NB4 (cell line): ENCODE measurements around the gene LRRC7.

Experiments used
- POLR2A ChIP-seq: IDR thresholded peaks from 2 replicates; pipeline ENCODE4 v1.6.1; 2011; ENCODE audit warnings: mild to moderate bottlenecking; ENCODE audit not compliant: insufficient read length; ENCODE audit errors: extremely low read depth
- TF ChIP-seq, protein P1 (sequence below): IDR thresholded peaks from one replicate; pipeline ENCODE4 v1.5.1; 2012; ENCODE audit warnings: low read depth, low read length
- TF ChIP-seq, protein P2 (sequence below): IDR thresholded peaks from 2 replicates; pipeline ENCODE4 v1.6.1; 2011; ENCODE audit warnings: low read depth, low read length

DNA sequence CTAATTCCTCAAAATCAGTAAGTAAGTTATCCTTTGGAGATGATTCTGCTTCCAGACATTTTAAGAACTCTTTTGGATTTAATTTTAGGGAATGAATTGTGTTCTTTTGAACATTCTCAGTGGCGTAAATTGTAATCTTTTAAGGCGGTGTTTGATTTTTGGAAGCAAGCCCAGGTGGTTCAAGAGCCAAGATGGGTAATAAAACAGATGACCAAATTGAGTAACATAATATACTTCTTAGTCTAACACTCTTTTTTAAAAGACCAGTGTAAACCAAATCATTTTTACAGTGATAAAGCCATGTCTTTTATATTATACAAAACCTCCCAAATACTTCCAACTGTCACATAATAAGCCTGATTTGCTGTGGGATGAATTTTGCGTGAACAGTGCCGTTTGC lies 503.9 kb downstream of the LRRC7 start:
- TF ChIP-seq, protein P1, sequence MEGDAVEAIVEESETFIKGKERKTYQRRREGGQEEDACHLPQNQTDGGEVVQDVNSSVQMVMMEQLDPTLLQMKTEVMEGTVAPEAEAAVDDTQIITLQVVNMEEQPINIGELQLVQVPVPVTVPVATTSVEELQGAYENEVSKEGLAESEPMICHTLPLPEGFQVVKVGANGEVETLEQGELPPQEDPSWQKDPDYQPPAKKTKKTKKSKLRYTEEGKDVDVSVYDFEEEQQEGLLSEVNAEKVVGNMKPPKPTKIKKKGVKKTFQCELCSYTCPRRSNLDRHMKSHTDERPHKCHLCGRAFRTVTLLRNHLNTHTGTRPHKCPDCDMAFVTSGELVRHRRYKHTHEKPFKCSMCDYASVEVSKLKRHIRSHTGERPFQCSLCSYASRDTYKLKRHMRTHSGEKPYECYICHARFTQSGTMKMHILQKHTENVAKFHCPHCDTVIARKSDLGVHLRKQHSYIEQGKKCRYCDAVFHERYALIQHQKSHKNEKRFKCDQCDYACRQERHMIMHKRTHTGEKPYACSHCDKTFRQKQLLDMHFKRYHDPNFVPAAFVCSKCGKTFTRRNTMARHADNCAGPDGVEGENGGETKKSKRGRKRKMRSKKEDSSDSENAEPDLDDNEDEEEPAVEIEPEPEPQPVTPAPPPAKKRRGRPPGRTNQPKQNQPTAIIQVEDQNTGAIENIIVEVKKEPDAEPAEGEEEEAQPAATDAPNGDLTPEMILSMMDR, result no peak
- TF ChIP-seq POLR2A, result no peak
- TF ChIP-seq, protein P2, sequence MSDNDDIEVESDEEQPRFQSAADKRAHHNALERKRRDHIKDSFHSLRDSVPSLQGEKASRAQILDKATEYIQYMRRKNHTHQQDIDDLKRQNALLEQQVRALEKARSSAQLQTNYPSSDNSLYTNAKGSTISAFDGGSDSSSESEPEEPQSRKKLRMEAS, result no peak
